GM20000 (cell line): Measurements from ENCODE around the gene COPG1.
A peak's percentile ranks its signal among the peaks of the same experiment; 100 is the strongest.

Source experiments
- DNase-seq: peaks from one replicate; pipeline ENCODE4 v3.0.0; 2012; ENCODE audit warnings: low spot score
- CTCF ChIP-seq: IDR thresholded peaks from 2 replicates; pipeline ENCODE4 v1.5.1; 2012; ENCODE audit warnings: mild to moderate bottlenecking, control low read depth; ENCODE audit errors: extremely low read depth, missing control alignments

The COPG1 gene

GRCh38 chr3:129276385-129276784 is 27.0 kb downstream of the COPG1 start:
- peak; percentile 87 for DNase-seq
- no peak for TF ChIP-seq CTCF

- DNase-seq = peak; percentile 27
- TF ChIP-seq CTCF = no peak
Observed at GRCh38 chr3:129277829-129278271, 28.4 kb downstream of the COPG1 start.

GRCh38 chr3:129278439-129278965 is 29.1 kb downstream of the COPG1 start, which contains the start of gene HMCES:
HMCES (plus strand) TSS chr3:129278870; CDS start chr3:129279733, 863 bp downstream.
- DNase-seq = peak; percentile 93
- TF ChIP-seq CTCF = no peak

- peak; percentile 56 for DNase-seq
- TF ChIP-seq CTCF = no peak
Observed at GRCh38 chr3:129278966-129279906, 29.8 kb downstream of the COPG1 start.

- no peak for DNase-seq
- TF ChIP-seq CTCF = no peak
Observed at GRCh38 chr3:129280183-129280582, 30.8 kb downstream of the COPG1 start.

GRCh38 chr3:129281726-129282125 is 32.3 kb downstream of the COPG1 start:
- no peak for DNase-seq
- TF ChIP-seq CTCF = no peak

- no peak for TF ChIP-seq CTCF
- DNase-seq = peak; percentile 83
Observed at GRCh38 chr3:129282727-129283327, 33.4 kb downstream of the COPG1 start.
